K562 (cell line): ENCODE measurements around the gene TMEM179. TPM values are rescaled to one million over a fixed set of nuclear protein-coding genes. Genes with fewer than 3 reads are reported as not detected.

Experiments
- ATAC-seq: fragments of 200-7000 bp; cut with Tn5 transposase; 3 replicates; pipeline ENCODE4 v1.9.1; 2020; ENCODE audit warnings: moderate library complexity
- BruUV-seq: library from RNA; stranded (reverse); fragments of 400-500 nt; replicated peaks from 2 replicates; lab custom pipeline; 2021; lab: Mats Ljungman, UMichigan
- CTCF ChIA-PET: fragments of 300-600 bp; formaldehyde crosslinking; extraction: SDS; loops from one replicate; lab custom pipeline; 2021; ENCODE audit warnings: low intra/inter-chr PET ratio; lab: Yijun Ruan, JAX
- POLR2A ChIA-PET: fragments of 300-600, 350-650 bp; sonication (Branson Sonifier 250); formaldehyde crosslinking; extraction: SDS; loops from one replicate; lab custom pipeline; 2021; ENCODE audit warnings: antibody characterized with exemption, inconsistent platforms; lab: Yijun Ruan, JAX
- DNase-seq, 4 experiments: peaks; one replicate each; pipeline versions ENCODE4 v3.0.0 to v3.0.0-alpha.2; 2011 to 2018; ENCODE audit warnings: low spot score in 3 of 4, mixed read lengths in 3 of 4; ENCODE audit errors: extremely low read depth in 1 of 4
- FAIRE-seq: peaks from 2 replicates; lab custom pipeline; 2011; peaks lifted over from hg19 to GRCh38; lab: Jason Lieb, UNC
- H2AFZ ChIP-seq: 2 replicates; pipeline ENCODE4 v1.6.0; 2011; ENCODE audit warnings: low read depth, low read length, control low read depth, inconsistent platforms
- H3K27ac ChIP-seq: fragments of 200-600 bp; 3 replicates; pipeline ENCODE4 v1.8.0; 2011; ENCODE audit warnings: low read depth, mild to moderate bottlenecking, control low read depth, inconsistent platforms, low read length, moderate library complexity, mixed read lengths; ENCODE audit errors: extremely low read depth
- H3K27me3 ChIP-seq, 2 experiments: fragments of 300-600 bp in 1 of 2; 2 replicates in 1 of 2; 3 replicates in 1 of 2; pipeline versions ENCODE4 v1.6.0 to v1.8.0; 2011; ENCODE audit warnings: inconsistent platforms in 2 of 2, low read length in 2 of 2, mild to moderate bottlenecking in 1 of 2, mixed read lengths in 1 of 2, moderate library complexity in 1 of 2; ENCODE audit not compliant: control insufficient read depth in 2 of 2, insufficient read depth in 2 of 2
- H3K36me3 ChIP-seq: fragments of 300-600 bp; 3 replicates; pipeline ENCODE4 v1.8.0; 2011; ENCODE audit warnings: mild to moderate bottlenecking, low read length, inconsistent platforms; ENCODE audit not compliant: control insufficient read depth, insufficient read depth
- H3K4me1 ChIP-seq, 2 experiments: fragments of 200-600 bp in 1 of 2; replicated peaks in 1 of 2; 2 replicates in 1 of 2; 3 replicates in 1 of 2; pipeline versions ENCODE4 v1.5.1 to v1.8.0; 2011; ENCODE audit warnings: inconsistent platforms in 2 of 2, low read length in 2 of 2, mild to moderate bottlenecking in 1 of 2, mixed read lengths in 1 of 2, moderate library complexity in 1 of 2; ENCODE audit not compliant: control insufficient read depth in 2 of 2, insufficient read depth in 2 of 2
- H3K4me2 ChIP-seq: 2 replicates; pipeline ENCODE4 v1.6.1; 2011; ENCODE audit warnings: low read length, control low read depth, inconsistent platforms, mixed read lengths; ENCODE audit not compliant: insufficient read depth
- H3K4me3 ChIP-seq: fragments of 200-600 bp; sonication (generic), shearing (Covaris generic); 2 replicates; pipeline ENCODE4 v1.5.1; 2016; ENCODE audit warnings: control low read depth, inconsistent platforms
- H3K79me2 ChIP-seq: fragments of 200-600 bp; 3 replicates; pipeline ENCODE4 v1.8.0; 2011; ENCODE audit warnings: low read length, inconsistent platforms; ENCODE audit not compliant: control insufficient read depth, insufficient read depth
- H3K9ac ChIP-seq, 2 experiments: 2 replicates each; pipeline versions ENCODE4 v1.6.0 to v1.6.1; 2011; ENCODE audit warnings: low read depth in 2 of 2, low read length in 2 of 2, control low read depth in 1 of 2, inconsistent platforms in 1 of 2, mild to moderate bottlenecking in 1 of 2, mixed read lengths in 1 of 2; ENCODE audit not compliant: insufficient read depth in 1 of 2
- H3K9me1 ChIP-seq: one replicate; pipeline ENCODE4 v1.6.0; 2011; ENCODE audit warnings: inconsistent platforms, mild to moderate bottlenecking, low read length, moderate library complexity; ENCODE audit not compliant: control insufficient read depth, insufficient read depth
- H3K9me3 ChIP-seq: replicated peaks from 2 replicates; pipeline ENCODE4 v1.5.1; 2011; ENCODE audit warnings: low read depth, low read length, inconsistent platforms; ENCODE audit not compliant: control insufficient read depth, insufficient read depth
- H4K20me1 ChIP-seq: replicated peaks from 2 replicates; pipeline ENCODE4 v1.6.1; 2011; ENCODE audit warnings: low read length, inconsistent platforms, mixed read lengths; ENCODE audit not compliant: control insufficient read depth, insufficient read depth
- MXI1 ChIP-seq: IDR thresholded peaks from 2 replicates; pipeline ENCODE4 v1.6.1; 2011; ENCODE audit warnings: low read depth, mild to moderate bottlenecking, improper control_type of control experiment, low read length
- PBX2 ChIP-seq, 2 experiments: IDR thresholded peaks in 1 of 2; conservative IDR thresholded peaks in 1 of 2; 2 replicates each; pipeline ENCODE4 v1.6.1; 2016; ENCODE audit warnings: low read depth in 2 of 2, mild to moderate bottlenecking in 1 of 2, missing compliant biosample characterization in 1 of 2, missing genetic modification characterization in 1 of 2, moderate library complexity in 1 of 2
- ZC3H8 ChIP-seq: fragments of 450-650 bp; IDR thresholded peaks from 2 replicates; pipeline ENCODE4 v1.6.1; 2017
- ZHX1 ChIP-seq: fragments of 150-350 bp; conservative IDR thresholded peaks from 2 replicates; pipeline ENCODE4 v1.6.1; 2014; ENCODE audit warnings: low read length
- ZNF232 ChIP-seq: sonication (generic); formaldehyde crosslinking; IDR thresholded peaks from 2 replicates; pipeline ENCODE4 v1.8.0; 2022; ENCODE audit warnings: mild to moderate bottlenecking, missing genetic modification reagents
- ZNF354B ChIP-seq: fragments of 250-450 bp; sonication (Bioruptor Pico); IDR thresholded peaks from 2 replicates; pipeline ENCODE4 v1.4.0; 2020
- ZNF717 ChIP-seq: fragments of 250-450 bp; sonication (Bioruptor Pico); IDR thresholded peaks from 2 replicates; pipeline ENCODE4 v1.5.0; 2021
- WGBS: fragments of 100-300 bp; shearing (Covaris generic); methylation state at CpG from one replicate; pipeline ENCODE4 v1.1.6; 2016; ENCODE audit warnings: low coverage, mixed read lengths; ENCODE audit not compliant: insufficient coverage; ENCODE audit errors: missing lambda C conversion rate; 5-methylcytosine and 5-hydroxymethylcytosine counted together
- in situ Hi-C: fragments of 300-500 bp; cut with MboI; formaldehyde crosslinking; loops from 4 replicates; pipeline ENCODE4 v1.15.0; 2018; ENCODE audit warnings: inconsistent platforms, mixed read lengths
- intact Hi-C: fragments of 100-400 bp; cut with micrococcal nuclease; formaldehyde crosslinking; loops from 2 replicates; pipeline ENCODE4 v1.14.2; 2022
- polyA plus RNA-seq, 8 experiments: library from polyadenylated mRNA; depleted of rRNA in 4 of 8; stranded (reverse) in 5 of 8; unstranded in 3 of 8; fragments of >200 nt; fragmentation: Nextera tagmentation in 2 of 8; fragmentation: Illumina TruSeq in 1 of 8; extraction: Ambion mirVana in 2 of 8; extraction: Trizol in 1 of 8; gene quantifications; 2 replicates each; pipeline versions ENCODE4 v1.2.1 to v1.2.3, GENCODE V29; 2011 to 2014; ENCODE audit warnings: inconsistent platforms in 1 of 8, missing spikeins in 1 of 8
- total RNA-seq, 7 experiments: library from RNA; depleted of rRNA in 6 of 7; stranded (reverse); fragments of >200 nt in 6 of 7; fragmentation: Illumina TruSeq in 2 of 7; extraction: Trizol in 2 of 7; gene quantifications; 2 replicates each; pipeline versions ENCODE4 v1.2.1 to v1.2.3, GENCODE V29; 2011 to 2021; ENCODE audit warnings: low replicate concordance in 1 of 7
- TF ChIP-seq, protein P1 (sequence below): fragments of 200-400 bp; formaldehyde crosslinking; IDR thresholded peaks from 2 replicates; pipeline ENCODE4 v1.6.1; 2017; ENCODE audit warnings: mild to moderate bottlenecking, low read depth, low read length, moderate library complexity

The TMEM179 gene
- total and polyA plus RNA-seq, 9 of the 15 experiments (the other 6 are each of a cell fraction or from before 2014, with no cell fraction given), result not detected

GRCh38 chr14:104589338-104590195 is 15.0 kb downstream of the TMEM179 start:
- no peaks in the 10 kb centered on the region for H3K9me3 ChIP-seq
- H3K4me3 ChIP-seq, result no peak overlapping the region
- ChIA-PET POLR2A (no interaction called here), CTCF (no interaction called here)
- no peak overlapping the region for H3K4me2 ChIP-seq
- FAIRE-seq (no peak), DNase-seq (no peak), ATAC-seq (no peak)
- no peaks in the 10 kb centered on the region for H3K36me3 ChIP-seq
- TF ChIP-seq ZC3H8 (no peak), ZHX1 (no peak), ZNF717 (CRISPR knock-in tag) (no peak), ZNF232 (no peak), MXI1 (no peak), ZNF354B (CRISPR knock-in tag) (no peak), PBX2 (CRISPR knock-in tag; IDR thresholded peaks at IDR 0.05; ENCODE audit: low read depth) (no peak), PBX2 (tag; conservative IDR thresholded peaks at IDR 0.05; ENCODE audit: low read depth) (no peak)
- TF ChIP-seq, protein P1, sequence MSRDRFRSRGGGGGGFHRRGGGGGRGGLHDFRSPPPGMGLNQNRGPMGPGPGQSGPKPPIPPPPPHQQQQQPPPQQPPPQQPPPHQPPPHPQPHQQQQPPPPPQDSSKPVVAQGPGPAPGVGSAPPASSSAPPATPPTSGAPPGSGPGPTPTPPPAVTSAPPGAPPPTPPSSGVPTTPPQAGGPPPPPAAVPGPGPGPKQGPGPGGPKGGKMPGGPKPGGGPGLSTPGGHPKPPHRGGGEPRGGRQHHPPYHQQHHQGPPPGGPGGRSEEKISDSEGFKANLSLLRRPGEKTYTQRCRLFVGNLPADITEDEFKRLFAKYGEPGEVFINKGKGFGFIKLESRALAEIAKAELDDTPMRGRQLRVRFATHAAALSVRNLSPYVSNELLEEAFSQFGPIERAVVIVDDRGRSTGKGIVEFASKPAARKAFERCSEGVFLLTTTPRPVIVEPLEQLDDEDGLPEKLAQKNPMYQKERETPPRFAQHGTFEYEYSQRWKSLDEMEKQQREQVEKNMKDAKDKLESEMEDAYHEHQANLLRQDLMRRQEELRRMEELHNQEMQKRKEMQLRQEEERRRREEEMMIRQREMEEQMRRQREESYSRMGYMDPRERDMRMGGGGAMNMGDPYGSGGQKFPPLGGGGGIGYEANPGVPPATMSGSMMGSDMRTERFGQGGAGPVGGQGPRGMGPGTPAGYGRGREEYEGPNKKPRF, result no peak
- no peak overlapping the region for H2AFZ ChIP-seq
- H3K27me3 ChIP-seq, result peaks cover 9 to 37% of the 10 kb centered on the region in 2 experiments; a peak in 3 of 5 replicates
- H3K27ac ChIP-seq, result no peak overlapping the region
- H4K20me1 ChIP-seq, result peaks cover 9% of the 10 kb centered on the region; the same call in 1 of the 2 replicates
- WGBS, result 2% methylated on average over 16 of the region's 26 CpGs
- no peaks in the 10 kb centered on the region for H3K79me2 ChIP-seq
- no TSS peak for BruUV-seq
- intact Hi-C loops, result no loop called here
- H3K9me1 ChIP-seq, result no peaks in the 10 kb centered on the region
- in situ Hi-C loops, result no loop called here
- peaks cover 0 to 21% of the 10 kb centered on the region in 2 experiments; a peak in 3 of 5 replicates for H3K4me1 ChIP-seq
- no peak overlapping the region; a peak in 1 of 4 replicates for H3K9ac ChIP-seq
